Middle frontal gyrus (tissue), 1 donor: ENCODE results near the gene ASCL1.

ENCODE experiments used
- DNase-seq: peaks from one replicate; pipeline ENCODE4 v3.0.0-alpha.2; 2015; ENCODE audit warnings: low spot score; ENCODE audit errors: extremely low spot score

The ASCL1 gene

DNA sequence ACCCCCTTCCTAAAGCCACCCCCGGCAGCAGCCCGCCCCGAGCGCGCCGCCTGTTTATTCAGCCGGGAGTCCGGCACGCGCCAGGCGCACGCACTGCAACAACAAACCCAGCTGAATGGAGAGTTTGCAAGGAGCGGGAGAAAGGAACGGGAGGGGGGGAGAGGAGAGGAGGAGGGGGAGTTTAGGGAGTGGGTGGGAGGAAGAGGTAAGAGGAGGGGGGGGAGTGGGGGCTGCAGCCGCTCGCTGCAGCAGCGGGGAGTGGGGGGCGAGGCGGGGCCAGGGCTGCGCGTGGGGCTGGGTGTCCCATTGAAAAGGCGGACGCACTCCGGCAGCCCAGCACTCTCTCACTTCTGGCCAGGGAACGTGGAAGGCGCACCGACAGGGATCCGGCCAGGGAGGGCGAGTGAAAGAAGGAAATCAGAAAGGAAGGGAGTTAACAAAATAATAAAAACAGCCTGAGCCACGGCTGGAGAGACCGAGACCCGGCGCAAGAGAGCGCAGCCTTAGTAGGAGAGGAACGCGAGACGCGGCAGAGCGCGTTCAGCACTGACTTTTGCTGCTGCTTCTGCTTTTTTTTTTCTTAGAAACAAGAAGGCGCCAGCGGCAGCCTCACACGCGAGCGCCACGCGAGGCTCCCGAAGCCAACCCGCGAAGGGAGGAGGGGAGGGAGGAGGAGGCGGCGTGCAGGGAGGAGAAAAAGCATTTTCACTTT lies at the start of gene ASCL1:
ASCL1 (plus strand) TSS at position 336 of the 712 bp plus-strand sequence. CDS start 571 bp downstream, outside the sequence.
- DNase-seq = no peak

- DNase-seq = no peak
Observed at GRCh38 chr12:102907918-102908317, 49.6 kb upstream of the ASCL1 start.

DNA sequence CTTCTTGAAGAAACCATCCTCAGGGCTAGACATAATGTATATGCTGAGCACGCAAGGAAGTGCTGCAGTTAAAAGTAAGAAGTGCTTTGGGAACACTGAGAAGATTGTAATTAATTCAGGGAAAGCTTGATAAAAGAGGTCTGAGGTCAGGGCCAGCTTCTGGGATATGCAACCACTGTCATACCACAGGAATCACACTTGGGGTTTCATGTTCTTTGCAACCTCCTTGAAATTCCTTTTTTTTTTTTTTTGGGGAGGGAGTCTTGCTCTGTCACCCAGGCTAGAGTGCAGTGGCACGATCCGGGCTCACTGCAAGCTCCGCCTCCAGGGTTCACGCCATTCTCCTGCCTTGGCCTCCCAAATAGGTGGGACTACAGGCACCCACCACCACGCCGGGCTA lies 47.3 kb upstream of the ASCL1 start:
- DNase-seq = no peak

- DNase-seq = no peak
Observed at GRCh38 chr12:102910792-102911191, 46.7 kb upstream of the ASCL1 start.

GRCh38 chr12:102911320-102911719 lies 46.2 kb upstream of the ASCL1 start:
- DNase-seq = no peak

DNA sequence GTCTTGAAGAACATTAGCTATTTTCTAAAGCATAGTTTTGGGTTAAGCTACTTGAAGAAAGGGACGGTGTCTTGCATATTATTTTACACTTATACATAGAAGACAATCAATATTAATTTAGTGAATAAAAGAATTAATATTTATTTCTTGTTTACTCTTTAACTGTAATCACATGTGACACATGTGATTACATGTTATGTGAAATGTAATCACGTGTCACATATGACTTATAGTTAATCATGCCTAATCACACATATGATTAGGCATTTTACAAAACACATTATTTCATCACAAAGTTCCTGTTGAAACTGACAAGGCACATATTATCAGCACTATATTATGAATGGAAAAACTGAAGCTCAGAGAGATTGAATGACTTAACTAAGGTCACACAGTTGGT lies 45.2 kb upstream of the ASCL1 start:
- no peak for DNase-seq

GRCh38 chr12:102913453-102914226 lies 43.8 kb upstream of the ASCL1 start:
- no peak for DNase-seq

GRCh38 chr12:102916252-102917025 lies 41.0 kb upstream of the ASCL1 start:
- no peak for DNase-seq

DNA sequence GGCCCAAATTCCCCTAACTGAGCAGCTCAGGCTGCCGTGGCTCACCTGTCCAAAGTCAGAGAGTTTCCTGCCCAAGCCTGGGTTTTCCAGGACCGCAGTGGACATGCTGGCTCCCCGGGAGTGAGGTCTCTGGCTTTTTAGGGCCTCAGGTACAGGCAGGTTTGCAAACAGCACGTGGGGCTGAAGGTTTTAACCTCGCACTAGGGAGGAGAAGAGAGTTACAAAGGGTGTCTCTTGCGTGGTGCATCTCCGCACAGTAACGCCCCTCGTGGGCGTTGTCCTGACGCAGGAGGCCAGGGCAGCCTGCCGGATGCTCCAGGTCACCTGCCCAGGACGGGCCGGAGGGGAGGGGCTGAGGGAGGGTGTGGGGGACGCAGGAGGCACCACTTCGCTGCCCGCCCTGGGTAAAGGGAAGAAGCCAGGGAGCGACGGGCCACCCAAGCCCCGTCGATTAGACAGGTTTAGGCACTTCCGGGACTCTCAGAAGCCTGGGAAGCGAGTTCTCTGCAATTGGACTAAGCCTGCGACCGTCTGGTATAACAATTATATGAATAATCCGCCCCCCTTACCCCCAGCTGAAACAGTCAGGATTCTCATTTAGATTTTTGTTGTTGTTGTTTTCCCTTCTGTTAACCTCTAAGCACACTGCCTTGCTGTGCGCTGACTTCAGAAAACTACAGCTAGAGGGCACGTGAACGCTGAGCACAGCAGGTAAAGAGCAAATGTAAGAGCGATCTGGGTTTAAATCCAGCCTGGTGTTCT lies 40.3 kb upstream of the ASCL1 start, which contains the start of gene PAH:
PAH (minus strand) TSS at position 219 of the 762 bp plus-strand sequence; CDS start at position 105, 114 bp downstream.
- DNase-seq = no peak

DNA sequence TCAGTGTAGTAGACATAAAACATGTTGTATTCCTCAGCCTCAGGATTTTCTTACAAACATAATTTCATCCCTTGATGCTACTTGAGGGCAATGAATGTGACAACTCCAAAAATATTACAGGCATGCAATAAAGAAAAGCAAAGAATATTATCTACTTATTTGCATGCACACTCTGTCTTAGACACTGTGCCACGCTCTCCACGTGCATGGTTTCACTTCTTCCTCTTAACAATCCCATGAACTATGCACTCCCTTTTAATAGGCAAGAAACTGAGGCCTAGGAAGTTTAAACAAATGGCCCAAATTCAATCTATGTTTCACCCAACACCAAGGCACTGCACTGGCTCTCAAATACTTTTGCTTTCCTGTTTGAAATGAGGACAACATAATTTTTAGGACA lies 38.6 kb upstream of the ASCL1 start:
- no peak for DNase-seq

DNA sequence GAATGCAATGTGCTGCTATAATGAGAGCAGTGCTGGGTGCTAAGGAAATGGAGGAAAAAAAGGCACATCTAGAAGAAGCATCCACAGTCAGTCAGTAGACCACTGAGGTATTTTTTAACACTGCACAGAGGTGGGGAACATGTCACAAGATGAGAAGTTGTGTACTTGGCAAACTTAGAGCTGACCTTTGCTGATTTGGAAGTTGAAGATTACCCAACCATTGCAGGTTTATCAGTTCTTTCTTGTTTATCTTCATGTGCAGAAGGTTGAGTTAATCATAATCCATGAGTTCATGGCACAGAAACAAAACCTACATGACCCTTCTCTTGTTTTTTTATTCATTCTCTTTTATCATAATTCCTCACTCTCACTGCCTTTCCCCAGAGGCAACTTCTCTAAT lies 37.2 kb upstream of the ASCL1 start:
- DNase-seq = no peak

GRCh38 chr12:102921240-102921639 lies 36.2 kb upstream of the ASCL1 start:
- no peak for DNase-seq

GRCh38 chr12:102927220-102927619 lies 30.3 kb upstream of the ASCL1 start:
- no peak for DNase-seq

- no peak for DNase-seq
Observed at GRCh38 chr12:102933168-102933567, 24.3 kb upstream of the ASCL1 start.

- no peak for DNase-seq
Observed at GRCh38 chr12:102939059-102939458, 18.4 kb upstream of the ASCL1 start.

GRCh38 chr12:102939670-102940222 lies 17.7 kb upstream of the ASCL1 start:
- DNase-seq = no peak

DNA sequence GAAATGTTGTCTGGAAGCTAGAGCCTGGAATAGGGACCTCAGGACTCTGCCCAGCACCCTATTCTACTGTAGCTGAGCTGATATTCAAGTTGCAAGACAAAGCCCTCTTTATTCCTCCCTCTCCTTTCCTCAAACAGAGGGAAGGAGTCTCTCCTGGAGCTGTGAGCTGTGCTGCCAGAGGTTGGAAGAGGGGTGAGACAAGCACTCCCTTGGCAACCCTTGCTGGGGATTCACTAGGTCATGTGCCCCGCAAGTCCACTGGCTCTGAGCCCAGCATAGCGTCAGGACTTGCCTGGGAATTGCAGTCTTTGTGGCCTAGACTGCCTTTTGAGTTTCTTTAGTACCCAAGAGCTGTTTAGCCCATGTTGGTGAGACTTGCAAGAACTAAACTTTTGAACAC lies 11.4 kb upstream of the ASCL1 start:
- DNase-seq = no peak

GRCh38 chr12:102948941-102949352 lies 8.5 kb upstream of the ASCL1 start:
- no peak for DNase-seq

DNA sequence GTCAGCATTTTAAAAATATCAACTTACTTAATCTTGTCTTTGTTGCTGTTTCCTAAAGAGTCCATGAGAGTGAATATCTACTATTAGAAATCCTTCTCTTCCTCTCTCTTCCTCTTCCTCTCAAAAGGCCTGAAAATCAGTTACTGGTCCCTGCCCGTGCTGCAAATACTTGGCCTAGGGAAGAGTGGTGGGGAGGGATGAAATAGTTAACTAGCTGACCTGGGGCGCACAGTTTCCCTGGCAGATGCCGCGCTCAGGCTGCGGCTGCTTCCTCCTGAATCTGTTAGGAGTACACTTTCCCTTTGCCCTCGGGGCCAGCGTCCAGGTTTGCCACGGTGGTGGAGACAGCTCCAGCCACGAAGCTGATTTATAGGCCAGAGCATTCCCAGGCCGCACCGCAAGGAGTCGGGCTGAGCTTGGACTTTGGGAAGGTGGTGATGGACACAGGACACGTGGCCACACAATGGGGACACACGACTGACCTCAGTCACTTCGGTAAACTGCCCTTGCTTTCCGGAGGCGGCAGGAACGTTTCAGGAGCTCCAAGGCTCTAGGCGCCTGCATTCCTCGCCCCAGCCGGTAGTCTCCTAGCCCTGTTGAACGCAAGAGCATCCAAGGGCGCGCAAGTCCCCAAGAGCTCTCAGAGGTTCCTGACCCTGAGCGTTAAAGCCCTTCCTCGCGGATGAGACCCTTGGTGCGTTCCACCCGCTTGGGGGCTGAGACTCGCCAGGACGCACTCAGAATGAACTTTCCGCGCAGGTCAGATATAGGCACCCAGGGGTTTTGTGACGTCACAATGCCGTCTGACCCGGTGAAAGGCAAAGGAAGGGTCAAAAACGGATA lies 7.1 kb upstream of the ASCL1 start:
- DNase-seq = no peak
